Measurements from ENCODE around the gene TNS4.

Gene TNS4

DNA sequence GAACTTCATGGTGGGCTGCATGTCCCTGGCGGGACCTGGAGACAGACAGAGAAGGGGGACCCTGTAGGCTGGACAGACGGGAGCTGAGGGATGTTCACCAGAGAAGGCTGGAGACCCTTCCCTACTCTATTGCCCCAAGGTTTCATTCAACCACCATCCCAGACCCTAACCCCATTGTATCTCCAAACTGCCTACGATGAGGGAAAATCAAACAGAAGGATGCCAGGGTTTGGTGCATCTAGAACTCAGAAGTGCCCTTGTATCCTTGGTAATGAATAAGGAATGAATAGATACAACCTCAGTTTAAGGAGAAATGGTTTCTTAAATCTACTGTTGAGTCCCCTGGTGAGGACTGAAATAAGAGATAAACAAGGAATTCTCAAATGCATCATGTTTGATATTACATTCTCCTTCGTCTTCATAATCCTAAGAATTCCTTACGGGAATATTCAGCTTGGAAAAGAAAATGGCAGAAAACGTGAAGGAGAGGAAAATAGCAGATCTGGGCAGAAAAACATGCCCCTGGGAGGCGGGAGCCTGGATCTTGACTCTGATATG lies 16.4 kb downstream of the TNS4 start:
- Histone ChIP-seq H3K36me3 (ENCODE audit: control insufficient read depth, insufficient read depth, low read length) (no peaks in the 10 kb centered on the region), H3K4me3 (replicated peaks; ENCODE audit: low read depth, low read length) (no peak overlapping the region), H3K27me3 (replicated peaks; ENCODE audit: control insufficient read depth, insufficient read depth, low read length) (peaks cover 5% of the 10 kb centered on the region)
- TF ChIP-seq, protein P1, sequence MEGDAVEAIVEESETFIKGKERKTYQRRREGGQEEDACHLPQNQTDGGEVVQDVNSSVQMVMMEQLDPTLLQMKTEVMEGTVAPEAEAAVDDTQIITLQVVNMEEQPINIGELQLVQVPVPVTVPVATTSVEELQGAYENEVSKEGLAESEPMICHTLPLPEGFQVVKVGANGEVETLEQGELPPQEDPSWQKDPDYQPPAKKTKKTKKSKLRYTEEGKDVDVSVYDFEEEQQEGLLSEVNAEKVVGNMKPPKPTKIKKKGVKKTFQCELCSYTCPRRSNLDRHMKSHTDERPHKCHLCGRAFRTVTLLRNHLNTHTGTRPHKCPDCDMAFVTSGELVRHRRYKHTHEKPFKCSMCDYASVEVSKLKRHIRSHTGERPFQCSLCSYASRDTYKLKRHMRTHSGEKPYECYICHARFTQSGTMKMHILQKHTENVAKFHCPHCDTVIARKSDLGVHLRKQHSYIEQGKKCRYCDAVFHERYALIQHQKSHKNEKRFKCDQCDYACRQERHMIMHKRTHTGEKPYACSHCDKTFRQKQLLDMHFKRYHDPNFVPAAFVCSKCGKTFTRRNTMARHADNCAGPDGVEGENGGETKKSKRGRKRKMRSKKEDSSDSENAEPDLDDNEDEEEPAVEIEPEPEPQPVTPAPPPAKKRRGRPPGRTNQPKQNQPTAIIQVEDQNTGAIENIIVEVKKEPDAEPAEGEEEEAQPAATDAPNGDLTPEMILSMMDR (IDR thresholded peaks at IDR 0.05; ENCODE audit: insufficient read depth, low read length, poor library complexity, severe bottlenecking), result no peak
- no peak for DNase-seq (ENCODE audit: extremely low read depth, insufficient read length)

DNA sequence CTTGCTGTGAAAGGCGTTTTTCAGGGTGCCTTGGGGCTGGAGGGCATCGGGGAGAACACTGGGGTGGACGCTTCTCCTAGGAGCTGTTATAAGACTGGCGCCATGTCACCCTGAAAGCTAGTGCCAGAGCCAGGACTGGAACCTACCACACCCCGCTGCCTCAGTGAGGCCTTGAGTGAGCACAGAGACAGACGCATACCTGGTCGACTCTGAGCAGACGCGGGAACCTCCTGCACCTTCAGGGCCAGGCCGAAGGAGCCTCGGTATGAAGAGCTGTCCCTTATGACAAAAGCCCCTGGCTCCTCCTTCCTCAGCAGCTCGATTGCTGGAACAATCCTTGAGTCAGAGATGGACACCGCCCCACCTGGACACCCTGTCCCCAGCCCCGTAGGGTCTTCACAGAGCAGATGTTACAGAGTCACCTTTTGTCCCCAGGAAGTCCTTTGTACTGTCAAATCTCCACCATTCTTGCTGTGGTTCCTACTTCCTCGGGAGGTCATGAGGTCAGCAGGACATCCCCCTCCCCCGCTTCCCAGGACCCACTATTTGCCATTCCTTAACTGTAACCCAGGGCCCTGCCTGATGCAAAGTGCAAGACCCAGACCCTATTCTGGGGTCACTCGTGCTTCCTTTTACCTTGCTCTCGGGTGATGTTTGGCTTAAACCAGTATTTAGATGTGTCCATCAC lies 17.0 kb downstream of the TNS4 start:
- TF ChIP-seq, protein P1 (IDR thresholded peaks at IDR 0.05; ENCODE audit: insufficient read depth, low read length, poor library complexity, severe bottlenecking), result no peak
- Histone ChIP-seq H3K27me3 (replicated peaks; ENCODE audit: control insufficient read depth, insufficient read depth, low read length) (peaks cover 5% of the 10 kb centered on the region), H3K4me3 (replicated peaks; ENCODE audit: low read depth, low read length) (no peak overlapping the region), H3K36me3 (ENCODE audit: control insufficient read depth, insufficient read depth, low read length) (no peaks in the 10 kb centered on the region)
- DNase-seq (ENCODE audit: extremely low read depth, insufficient read length), result no peak

- DNase-seq (ENCODE audit: extremely low read depth, insufficient read length), result no peak
- H3K36me3 ChIP-seq (ENCODE audit: control insufficient read depth, insufficient read depth, low read length), result no peaks in the 10 kb centered on the region
- TF ChIP-seq, protein P1 (IDR thresholded peaks at IDR 0.05; ENCODE audit: insufficient read depth, low read length, poor library complexity, severe bottlenecking), result no peak
- H3K4me3 ChIP-seq (replicated peaks; ENCODE audit: low read depth, low read length), result no peak overlapping the region
- peaks cover 5% of the 10 kb centered on the region for H3K27me3 ChIP-seq (replicated peaks; ENCODE audit: control insufficient read depth, insufficient read depth, low read length)
These were observed 17.7 kb downstream of the TNS4 start for GRCh38 chr17:40483679-40484078.

DNA sequence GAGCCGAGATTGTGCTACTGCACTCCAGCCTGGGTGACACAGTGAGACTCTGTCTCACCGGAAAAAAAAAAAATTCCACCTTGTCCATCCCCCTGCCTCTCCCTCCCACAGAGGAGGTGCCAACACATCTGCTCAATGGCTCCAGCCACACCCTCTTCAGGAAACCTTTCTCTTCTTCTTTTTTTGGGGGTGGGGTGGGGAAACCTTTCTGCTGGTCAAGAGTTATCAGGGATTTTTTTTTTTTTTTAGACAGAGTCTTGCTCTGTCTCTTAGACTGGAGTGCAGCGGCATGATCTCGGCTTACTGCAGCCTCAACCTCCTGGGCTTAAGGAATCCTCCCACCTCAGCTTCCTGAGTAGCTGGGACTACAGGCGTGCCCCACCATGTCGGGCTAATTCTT lies 18.7 kb downstream of the TNS4 start:
- Histone ChIP-seq H3K27me3 (replicated peaks; ENCODE audit: control insufficient read depth, insufficient read depth, low read length) (peaks cover 5% of the 10 kb centered on the region), H3K36me3 (ENCODE audit: control insufficient read depth, insufficient read depth, low read length) (no peaks in the 10 kb centered on the region), H3K4me3 (replicated peaks; ENCODE audit: low read depth, low read length) (no peak overlapping the region)
- TF ChIP-seq, protein P1 (IDR thresholded peaks at IDR 0.05; ENCODE audit: insufficient read depth, low read length, poor library complexity, severe bottlenecking), result no peak
- DNase-seq (ENCODE audit: extremely low read depth, insufficient read length), result no peak

DNA sequence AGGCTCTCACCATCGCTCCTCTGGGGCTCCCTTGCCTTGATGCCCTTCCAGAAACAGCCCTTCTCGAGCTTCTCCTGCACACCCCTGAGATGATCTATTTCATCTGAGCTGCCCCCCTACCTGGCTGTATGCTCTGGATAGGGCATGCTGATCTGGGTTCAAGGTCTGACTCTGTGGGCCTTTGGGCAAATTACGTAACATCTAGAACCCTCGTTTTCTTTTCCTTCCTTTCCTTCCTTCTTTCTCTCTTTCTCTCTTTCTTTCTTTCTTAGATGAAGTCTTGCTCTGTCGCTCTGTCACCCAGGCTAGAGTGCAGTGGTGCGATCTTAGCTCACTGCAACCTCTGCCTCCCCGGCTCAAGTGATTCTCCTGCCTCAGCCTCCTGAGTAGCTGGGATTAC lies 20.3 kb downstream of the TNS4 start:
- DNase-seq (ENCODE audit: extremely low read depth, insufficient read length), result no peak
- TF ChIP-seq, protein P1 (IDR thresholded peaks at IDR 0.05; ENCODE audit: insufficient read depth, low read length, poor library complexity, severe bottlenecking), result no peak
- Histone ChIP-seq H3K27me3 (replicated peaks; ENCODE audit: control insufficient read depth, insufficient read depth, low read length) (peaks cover 1% of the 10 kb centered on the region), H3K36me3 (ENCODE audit: control insufficient read depth, insufficient read depth, low read length) (no peaks in the 10 kb centered on the region), H3K4me3 (replicated peaks; ENCODE audit: low read depth, low read length) (no peak overlapping the region)

All from GM06990 (cell line).